Endothelial cell of umbilical vein (primary cell): ENCODE measurements around the gene DCTD.

Experiments
- EZH2 ChIP-seq: IDR thresholded peaks from 2 replicates; pipeline ENCODE4 v1.6.1; 2012; ENCODE audit warnings: borderline replicate concordance, low read depth, mild to moderate bottlenecking, moderate library complexity, low read length, inconsistent platforms; ENCODE audit not compliant: severe bottlenecking
- TF ChIP-seq, protein P1 (sequence below), 2 donors: IDR thresholded peaks; 1 replicate in 1 of 2; 2 replicates in 1 of 2; pipeline ENCODE4 v1.5.1; 2011; ENCODE audit warnings: low read length in 2 of 2, mild to moderate bottlenecking in 2 of 2, moderate library complexity in 2 of 2, control low read depth in 1 of 2, inconsistent platforms in 1 of 2, low read depth in 1 of 2; ENCODE audit not compliant: insufficient read depth in 1 of 2; ENCODE audit errors: extremely low read depth in 1 of 2

DNA sequence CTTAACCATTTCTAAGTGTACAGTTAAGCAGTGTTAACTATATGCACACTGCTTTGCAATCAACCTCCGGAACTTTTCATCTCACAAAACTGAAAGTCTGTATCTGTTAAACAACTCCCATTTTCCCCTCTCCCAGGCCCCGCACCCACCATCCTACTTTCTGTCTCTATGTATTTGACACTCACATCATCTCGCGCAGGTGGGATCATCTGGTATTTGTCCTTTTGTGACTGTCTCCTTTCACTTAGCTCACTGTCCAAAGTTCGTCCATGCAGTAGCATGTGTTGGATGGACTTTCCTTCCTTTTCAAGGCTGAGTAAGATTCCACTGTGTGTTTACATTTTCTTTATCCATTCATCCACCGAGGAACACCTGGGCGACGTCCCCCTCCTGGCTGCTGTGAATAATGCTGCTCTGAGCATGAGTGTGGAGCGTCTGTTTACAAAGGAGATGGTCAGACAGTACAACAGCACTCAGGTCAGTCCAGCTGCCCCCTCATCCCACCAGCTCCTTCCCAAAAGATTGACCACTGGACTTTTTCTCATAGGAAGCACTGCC, 39.8 kb downstream of the DCTD start:
- no peak for TF ChIP-seq EZH2
- TF ChIP-seq, protein P1, sequence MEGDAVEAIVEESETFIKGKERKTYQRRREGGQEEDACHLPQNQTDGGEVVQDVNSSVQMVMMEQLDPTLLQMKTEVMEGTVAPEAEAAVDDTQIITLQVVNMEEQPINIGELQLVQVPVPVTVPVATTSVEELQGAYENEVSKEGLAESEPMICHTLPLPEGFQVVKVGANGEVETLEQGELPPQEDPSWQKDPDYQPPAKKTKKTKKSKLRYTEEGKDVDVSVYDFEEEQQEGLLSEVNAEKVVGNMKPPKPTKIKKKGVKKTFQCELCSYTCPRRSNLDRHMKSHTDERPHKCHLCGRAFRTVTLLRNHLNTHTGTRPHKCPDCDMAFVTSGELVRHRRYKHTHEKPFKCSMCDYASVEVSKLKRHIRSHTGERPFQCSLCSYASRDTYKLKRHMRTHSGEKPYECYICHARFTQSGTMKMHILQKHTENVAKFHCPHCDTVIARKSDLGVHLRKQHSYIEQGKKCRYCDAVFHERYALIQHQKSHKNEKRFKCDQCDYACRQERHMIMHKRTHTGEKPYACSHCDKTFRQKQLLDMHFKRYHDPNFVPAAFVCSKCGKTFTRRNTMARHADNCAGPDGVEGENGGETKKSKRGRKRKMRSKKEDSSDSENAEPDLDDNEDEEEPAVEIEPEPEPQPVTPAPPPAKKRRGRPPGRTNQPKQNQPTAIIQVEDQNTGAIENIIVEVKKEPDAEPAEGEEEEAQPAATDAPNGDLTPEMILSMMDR (IDR thresholded peaks at IDR 0.05; ENCODE audit: extremely low read depth in 1 of 2, insufficient read depth in 1 of 2, low read depth in 1 of 2, low read length in 2 of 2): no peak
